ENCODE results near the gene POLR3GL. TPM values are rescaled to one million over a fixed set of nuclear protein-coding genes. Genes with fewer than 3 reads are reported as not detected.

The POLR3GL gene, protein sequence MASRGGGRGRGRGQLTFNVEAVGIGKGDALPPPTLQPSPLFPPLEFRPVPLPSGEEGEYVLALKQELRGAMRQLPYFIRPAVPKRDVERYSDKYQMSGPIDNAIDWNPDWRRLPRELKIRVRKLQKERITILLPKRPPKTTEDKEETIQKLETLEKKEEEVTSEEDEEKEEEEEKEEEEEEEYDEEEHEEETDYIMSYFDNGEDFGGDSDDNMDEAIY
- 22.9 TPM for total RNA-seq

DNA sequence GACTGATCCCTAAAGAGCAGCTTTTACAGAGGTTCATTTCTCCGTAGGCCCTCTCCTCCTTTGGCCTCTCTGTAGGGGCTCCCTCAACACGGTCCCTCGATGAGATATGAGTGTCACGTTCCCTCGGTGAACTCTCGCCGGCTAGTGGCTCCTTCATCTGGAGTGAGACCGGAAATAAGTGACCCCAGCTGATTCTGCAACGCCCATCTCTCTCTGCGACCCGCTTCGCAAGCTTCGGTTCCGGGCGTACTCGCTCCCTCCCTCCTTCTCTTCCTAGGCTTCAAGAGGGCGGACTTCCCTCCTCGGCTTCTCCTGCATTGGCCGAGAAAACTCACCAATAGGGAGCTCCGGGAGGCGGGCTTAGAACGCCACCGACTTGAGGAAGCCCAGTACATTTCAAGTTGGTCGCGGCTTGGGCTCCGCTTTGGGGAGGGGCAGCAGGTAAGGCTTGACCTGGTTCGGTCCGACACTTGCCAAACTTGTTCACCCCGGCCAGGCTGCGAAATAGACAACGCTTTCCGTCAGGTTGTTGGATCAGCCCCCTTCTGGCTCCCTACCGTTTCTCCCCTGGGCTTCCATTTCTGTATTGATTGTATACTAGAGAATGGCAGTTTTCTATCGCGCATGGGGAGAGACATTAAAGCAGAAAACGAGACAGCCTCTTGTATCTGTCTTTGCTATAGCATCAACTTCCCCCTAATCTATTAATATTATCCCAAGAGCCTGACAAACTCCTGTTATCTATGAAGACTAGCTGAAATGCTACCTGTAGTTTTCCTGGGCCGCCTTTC is at the start of gene POLR3GL, which contains the start of gene ANKRD34A:
TSS of gene POLR3GL (plus strand) at position 363 of the 791 bp plus-strand sequence. CDS start 10,176 bp downstream, outside the sequence.
TSS of gene ANKRD34A (minus strand) at position 248 of the 791 bp plus-strand sequence. CDS start 2,816 bp downstream, outside the sequence.
- peaks cover 17 to 34% of the 10 kb centered on the region in 2 donors for H3K4me1 ChIP-seq
- no peaks in the 10 kb centered on the region for H3K36me3 ChIP-seq
- DNase-seq (ENCODE audit: low spot score in 2 of 2): peak; percentile 94 to 99
- no peaks in the 10 kb centered on the region for H3K9me3 ChIP-seq
- intact Hi-C loops (cut with DNase I): loop anchor here (5.0 kb wide), 2 partner anchors 33 to 48 kb away; partner anchors contain the start of gene TXNIP
- peak within 1 kb of the TSS; percentile 65 to 92 for H3K4me3 ChIP-seq
- TF ChIP-seq, protein P1, sequence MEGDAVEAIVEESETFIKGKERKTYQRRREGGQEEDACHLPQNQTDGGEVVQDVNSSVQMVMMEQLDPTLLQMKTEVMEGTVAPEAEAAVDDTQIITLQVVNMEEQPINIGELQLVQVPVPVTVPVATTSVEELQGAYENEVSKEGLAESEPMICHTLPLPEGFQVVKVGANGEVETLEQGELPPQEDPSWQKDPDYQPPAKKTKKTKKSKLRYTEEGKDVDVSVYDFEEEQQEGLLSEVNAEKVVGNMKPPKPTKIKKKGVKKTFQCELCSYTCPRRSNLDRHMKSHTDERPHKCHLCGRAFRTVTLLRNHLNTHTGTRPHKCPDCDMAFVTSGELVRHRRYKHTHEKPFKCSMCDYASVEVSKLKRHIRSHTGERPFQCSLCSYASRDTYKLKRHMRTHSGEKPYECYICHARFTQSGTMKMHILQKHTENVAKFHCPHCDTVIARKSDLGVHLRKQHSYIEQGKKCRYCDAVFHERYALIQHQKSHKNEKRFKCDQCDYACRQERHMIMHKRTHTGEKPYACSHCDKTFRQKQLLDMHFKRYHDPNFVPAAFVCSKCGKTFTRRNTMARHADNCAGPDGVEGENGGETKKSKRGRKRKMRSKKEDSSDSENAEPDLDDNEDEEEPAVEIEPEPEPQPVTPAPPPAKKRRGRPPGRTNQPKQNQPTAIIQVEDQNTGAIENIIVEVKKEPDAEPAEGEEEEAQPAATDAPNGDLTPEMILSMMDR (IDR thresholded peaks at IDR 0.05): no peak
- peak within 1 kb of the TSS; percentile 96 to 97 for H3K27ac ChIP-seq
- H3K27me3 ChIP-seq: no peaks in the 10 kb centered on the region

DNA sequence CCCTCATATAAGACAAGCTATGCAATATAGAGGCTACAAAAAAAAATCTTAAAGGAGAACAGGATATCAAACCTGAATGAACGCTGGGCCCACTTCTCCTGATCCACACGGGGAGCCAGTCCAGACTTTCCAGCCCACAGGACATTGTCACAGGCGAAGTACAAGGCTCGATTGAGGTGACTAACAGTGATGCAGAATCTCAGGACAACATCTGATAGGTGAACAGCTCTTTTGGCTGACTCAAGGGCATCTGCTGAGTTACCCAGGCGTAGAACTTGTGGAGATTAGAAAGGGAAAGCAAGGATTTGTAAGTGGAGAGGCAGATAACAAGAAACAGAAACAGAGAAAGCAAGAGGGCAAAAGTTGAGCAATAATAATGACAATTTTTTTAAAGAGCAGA is 47.7 kb upstream of the POLR3GL start:
- intact Hi-C loops (cut with DNase I): no loop called here
- TF ChIP-seq, protein P1 (IDR thresholded peaks at IDR 0.05): no peak
- Histone ChIP-seq H3K9me3 (no peaks in the 10 kb centered on the region), H3K27ac (peak overlapping the region in 1 of 2 donors; percentile 13), H3K27me3 (no peaks in the 10 kb centered on the region), H3K36me3 (peaks cover 26 to 36% of the 10 kb centered on the region in 2 donors), H3K4me1 (peaks cover 7 to 24% of the 10 kb centered on the region in 2 donors), H3K4me3 (peak overlapping the region in 1 of 2 donors; percentile 91)
- no peak for DNase-seq (ENCODE audit: low spot score in 2 of 2)

DNA sequence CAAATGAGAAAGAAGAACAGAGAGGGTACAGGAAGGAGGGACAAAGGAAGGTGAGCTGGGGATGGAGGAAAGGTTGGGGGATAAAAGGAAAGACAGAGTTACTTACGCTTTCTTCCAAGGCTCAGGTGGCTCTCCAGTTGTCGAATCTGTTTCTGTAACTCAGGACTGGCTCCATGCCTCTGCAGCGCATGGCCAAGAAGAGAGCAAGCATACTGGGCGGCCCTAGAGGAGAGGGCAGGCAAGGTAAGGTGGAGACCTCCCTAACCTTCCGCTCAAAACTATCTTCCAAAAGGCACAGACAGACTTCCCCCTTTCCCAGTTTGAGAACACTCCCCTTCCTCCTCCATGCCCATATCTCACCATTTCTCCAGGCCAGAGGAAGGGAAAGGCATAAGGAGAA is 46.9 kb upstream of the POLR3GL start:
- H3K27me3 ChIP-seq: no peaks in the 10 kb centered on the region
- peak overlapping the region; percentile 76 to 91 for H3K4me3 ChIP-seq
- no peak for DNase-seq (ENCODE audit: low spot score in 2 of 2)
- TF ChIP-seq, protein P1 (IDR thresholded peaks at IDR 0.05): no peak
- peaks cover 20 to 31% of the 10 kb centered on the region in 2 donors for H3K36me3 ChIP-seq
- peak overlapping the region; percentile 80 to 92 for H3K27ac ChIP-seq
- H3K9me3 ChIP-seq: no peaks in the 10 kb centered on the region
- intact Hi-C loops (cut with DNase I): no loop called here
- H3K4me1 ChIP-seq: peaks cover 7 to 24% of the 10 kb centered on the region in 2 donors

DNA sequence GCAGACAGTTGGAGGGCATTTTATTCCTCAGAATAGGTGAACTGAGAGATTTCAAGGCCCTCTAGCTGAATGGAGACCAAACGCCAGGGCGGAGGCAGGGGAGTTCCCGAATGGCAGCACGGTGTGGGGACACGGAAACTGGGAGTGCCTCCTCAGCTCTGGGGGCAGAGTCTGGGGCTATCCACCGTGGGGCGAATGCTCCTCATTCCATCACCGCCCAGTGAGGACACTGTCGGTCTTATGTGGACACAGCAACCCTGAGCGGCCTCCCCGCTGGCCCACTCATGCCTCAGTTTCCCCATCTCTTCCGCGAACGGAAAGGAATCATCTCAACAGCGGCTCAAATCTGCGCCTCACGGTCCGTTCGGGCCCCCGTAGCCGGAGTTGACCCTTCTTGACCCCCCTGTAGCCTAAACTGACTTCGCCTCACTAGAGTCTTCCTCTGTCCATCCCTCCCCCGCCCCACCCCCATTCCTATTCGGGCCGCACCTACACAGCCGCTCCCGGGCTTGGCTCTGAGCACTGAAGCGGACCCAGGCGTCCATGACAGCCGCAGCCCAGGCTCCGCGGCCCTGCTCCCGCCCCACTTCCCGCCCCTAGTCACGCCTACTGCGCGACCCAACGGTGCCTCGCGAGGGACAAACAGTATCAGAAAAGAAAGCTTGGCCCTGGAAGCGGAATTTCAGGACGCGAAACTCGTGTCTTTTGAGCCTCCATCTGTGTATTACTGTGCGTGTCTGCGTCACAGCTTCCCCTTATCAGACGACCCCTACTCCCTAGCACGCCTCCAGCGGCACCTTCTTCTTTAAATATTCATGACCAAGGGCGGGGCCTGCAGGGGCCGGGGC is 46.1 kb upstream of the POLR3GL start, which contains the start of gene PEX11B:
TSS of gene PEX11B (minus strand) at position 574 of the 848 bp plus-strand sequence. CDS start at position 545, 29 bp downstream.
- intact Hi-C loops (cut with DNase I): no loop called here
- peak within 1 kb of the TSS; percentile 80 to 92 for H3K27ac ChIP-seq
- TF ChIP-seq, protein P1 (IDR thresholded peaks at IDR 0.05): no peak
- peaks cover 7 to 24% of the 10 kb centered on the region in 2 donors for H3K4me1 ChIP-seq
- H3K4me3 ChIP-seq: peak within 1 kb of the TSS; percentile 76 to 91
- H3K27me3 ChIP-seq: no peaks in the 10 kb centered on the region
- peak; percentile 79 to 93 for DNase-seq (ENCODE audit: low spot score in 2 of 2)
- peaks cover 14 to 32% of the 10 kb centered on the region in 2 donors for H3K36me3 ChIP-seq
- no peaks in the 10 kb centered on the region for H3K9me3 ChIP-seq
